ENCODE data around the gene TEDDM1.

The TEDDM1 gene

GRCh38 chr1:182376936-182377574 lies 23.4 kb downstream of the TEDDM1 start:
- DNase-seq: no peak

GRCh38 chr1:182374101-182374834 lies 26.2 kb downstream of the TEDDM1 start:
- DNase-seq: no peak

- no peak for DNase-seq
These were observed 29.9 kb downstream of the TEDDM1 start for GRCh38 chr1:182370532-182370931.

- no peak for DNase-seq
These were observed 31.6 kb downstream of the TEDDM1 start for GRCh38 chr1:182368903-182369302.

GRCh38 chr1:182368358-182368757 lies 32.1 kb downstream of the TEDDM1 start:
- DNase-seq: no peak

- no peak for DNase-seq
These were observed 32.5 kb downstream of the TEDDM1 start for GRCh38 chr1:182367926-182368325.

DNA sequence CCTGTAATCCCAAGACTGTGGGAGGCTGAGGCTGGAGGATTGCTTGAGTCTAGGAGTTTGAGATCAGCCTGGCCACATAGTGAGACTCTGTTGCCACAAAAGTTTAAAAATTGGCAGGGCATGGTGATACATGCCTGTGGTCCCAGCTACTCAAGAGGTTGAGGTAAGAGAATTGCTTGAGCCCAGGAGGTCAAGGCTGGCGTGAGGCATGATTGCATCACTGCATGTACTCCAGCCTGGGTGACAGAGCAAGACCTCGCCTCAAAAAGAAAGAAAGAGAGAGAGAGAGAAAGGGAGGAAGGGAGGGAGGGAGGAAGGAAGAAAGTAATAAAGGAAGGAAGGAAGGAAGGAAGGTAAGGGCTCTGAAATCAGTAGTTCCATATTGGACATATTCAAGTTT lies 33.9 kb downstream of the TEDDM1 start:
- DNase-seq: no peak

DNA sequence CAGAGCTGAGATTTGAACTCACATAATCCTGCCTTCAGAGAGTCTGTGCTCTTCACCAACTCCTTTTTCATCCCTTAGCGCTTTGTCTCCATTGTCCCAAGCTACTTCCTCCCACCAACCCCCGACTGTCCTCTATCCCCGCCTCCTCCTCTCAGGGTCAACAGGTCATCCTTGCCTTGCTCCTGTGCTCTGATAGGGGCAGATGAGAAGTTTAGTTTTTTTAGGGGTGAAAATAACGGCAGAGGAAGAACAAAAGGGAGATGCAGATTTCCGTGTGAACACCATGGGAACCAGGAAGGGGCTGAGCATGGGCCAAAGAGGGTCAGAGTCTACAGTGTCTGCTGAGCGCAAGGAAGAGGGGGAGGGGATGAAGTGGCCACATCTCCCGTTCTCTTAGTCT lies 40.8 kb downstream of the TEDDM1 start:
- no peak for DNase-seq

DNA sequence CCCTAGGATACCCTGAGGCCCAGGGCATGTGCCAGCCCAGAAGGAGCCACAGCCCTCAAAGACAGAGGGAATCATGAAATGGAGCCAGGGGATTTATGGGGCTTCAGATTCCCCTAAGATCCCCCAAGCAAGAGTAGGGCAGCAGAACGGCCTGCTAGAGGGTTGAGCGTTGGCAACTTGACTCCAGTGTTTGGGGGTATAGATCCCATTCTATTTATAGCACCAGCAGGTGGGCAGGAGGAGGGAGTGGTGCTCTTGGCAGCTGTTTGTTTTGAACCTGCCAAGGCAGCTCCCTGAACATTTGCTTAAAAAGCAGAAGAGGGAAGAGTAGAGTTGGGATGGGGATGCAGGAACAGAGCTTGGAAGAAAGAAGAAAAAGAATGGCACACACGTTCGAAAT lies 42.6 kb downstream of the TEDDM1 start:
- peak; percentile 40 for DNase-seq

DNA sequence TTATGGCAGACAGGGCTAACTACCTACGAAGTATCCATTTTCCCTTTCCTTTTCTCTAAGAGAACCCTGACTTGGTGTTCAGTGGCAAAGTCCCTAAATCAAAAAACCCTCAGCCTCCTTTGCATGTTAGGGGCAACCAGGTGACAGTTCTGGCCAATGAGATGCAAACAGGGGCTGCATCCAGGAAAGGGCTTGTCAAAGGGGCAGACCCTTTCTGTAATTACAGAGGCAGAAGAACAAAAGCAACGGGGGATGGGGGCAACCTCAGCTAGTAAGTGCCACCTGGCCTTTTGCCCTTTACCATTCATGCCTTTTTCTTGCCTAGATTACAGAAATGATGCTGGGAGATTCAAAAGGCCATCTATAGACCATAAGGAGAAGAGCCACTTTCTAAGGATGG lies 43.3 kb downstream of the TEDDM1 start:
- DNase-seq: no peak

DNA sequence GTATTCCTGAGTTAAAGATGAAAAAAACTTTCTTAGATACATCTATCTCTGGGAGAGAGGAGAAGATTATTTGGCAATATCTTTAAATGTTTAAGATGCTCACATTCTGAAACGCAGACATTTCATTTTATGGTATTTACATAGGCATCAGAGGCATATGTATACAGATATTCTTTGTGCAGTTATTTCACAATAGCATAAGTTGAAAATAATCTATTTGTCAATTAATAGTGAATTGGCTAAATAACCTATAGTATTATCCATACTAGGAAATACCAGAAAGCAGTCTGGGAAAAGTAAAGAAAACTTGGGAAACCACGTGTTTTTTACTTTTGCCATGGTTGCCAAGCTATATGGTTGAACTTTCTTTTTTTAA lies 44.8 kb downstream of the TEDDM1 start:
- DNase-seq: no peak

DNA sequence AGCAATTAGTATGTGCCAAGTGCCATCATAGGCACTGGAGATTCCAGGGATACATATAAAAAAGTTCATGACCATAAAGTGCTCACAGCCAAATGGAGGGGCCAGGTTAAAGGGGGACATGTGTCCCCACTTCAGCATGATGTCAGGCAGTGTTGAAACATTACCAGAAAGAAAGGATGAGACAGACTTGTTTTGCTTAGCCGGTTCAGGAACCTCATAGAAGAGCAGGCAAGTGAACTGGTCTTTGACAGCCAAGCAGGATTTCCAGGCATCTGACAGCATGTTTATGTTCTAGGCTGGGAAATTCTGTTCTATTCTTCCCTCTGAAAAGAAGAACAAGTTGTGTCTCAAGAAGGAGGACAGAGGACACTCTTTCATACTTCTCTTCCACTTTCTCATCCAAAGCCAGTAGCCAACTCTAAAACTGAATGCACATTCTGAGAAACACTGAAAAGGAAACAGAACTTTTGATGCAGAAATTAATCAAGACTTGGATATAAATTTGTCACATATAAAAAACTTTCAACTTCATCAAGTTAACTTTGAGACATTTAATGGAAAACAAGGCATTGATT lies 48.6 kb downstream of the TEDDM1 start:
- DNase-seq: no peak

- DNase-seq: no peak
These were observed 49.6 kb downstream of the TEDDM1 start for GRCh38 chr1:182350839-182351238.

DNA sequence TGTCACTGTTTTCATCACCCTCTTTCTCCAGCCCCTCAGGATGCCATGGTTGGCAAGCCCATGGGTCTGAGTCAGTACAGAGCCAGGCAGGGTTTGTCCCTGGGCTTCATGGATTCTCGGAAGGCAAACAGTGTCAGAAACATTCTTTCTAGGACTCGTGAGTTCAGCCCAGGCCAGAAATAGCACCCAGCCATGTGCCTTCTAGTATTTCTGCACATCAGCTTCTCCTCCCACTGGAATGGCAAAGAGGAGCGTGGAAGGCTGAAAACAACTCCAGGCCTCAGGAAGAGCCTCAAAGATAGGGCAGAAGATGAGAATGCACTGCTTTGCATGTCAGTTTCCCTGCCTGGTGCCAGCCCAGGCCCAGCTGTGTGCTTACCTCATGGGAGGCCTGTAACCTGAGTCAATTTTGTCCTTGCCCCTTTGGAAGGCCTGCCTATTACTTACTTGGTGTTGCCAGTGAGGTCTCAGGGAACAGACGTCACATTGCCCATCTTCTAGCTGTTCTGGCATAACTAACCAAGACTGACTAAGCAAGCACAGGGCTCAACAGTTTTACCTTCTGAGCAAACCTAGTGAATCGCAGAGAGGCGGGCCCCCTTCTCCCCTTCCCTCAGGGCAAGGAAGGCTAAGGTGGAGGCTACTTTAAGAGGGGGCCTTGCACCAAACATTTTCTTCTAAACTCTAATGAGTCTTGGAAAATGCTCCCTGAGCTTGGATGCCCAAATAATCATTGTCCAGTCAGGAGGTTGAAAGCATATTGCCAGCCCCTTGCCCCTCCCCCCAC lies 51.3 kb downstream of the TEDDM1 start:
- no peak for DNase-seq

Measured in COR-L47 (cell line).